Prostate gland (tissue), 2 donors: ENCODE measurements around the gene GALNS.

Source experiments
- CTCF ChIP-seq, 4 experiments: fragments of 200-600 bp in 2 of 4; fragments of 450-650 bp in 2 of 4; sonication (generic) in 2 of 4; IDR thresholded peaks; 1 replicate in 3 of 4; 2 replicates in 1 of 4; pipeline ENCODE4 v1.5.1; 2016 to 2019; ENCODE audit warnings: antibody characterized with exemption in 4 of 4, mild to moderate bottlenecking in 2 of 4, moderate library complexity in 2 of 4
- POLR2AphosphoS5 ChIP-seq: sonication (generic); formaldehyde crosslinking; IDR thresholded peaks from one replicate; pipeline ENCODE4 v1.6.1; 2017; ENCODE audit warnings: antibody characterized with exemption

- TF ChIP-seq CTCF (IDR thresholded peaks at IDR 0.05) (no peak), POLR2AphosphoS5 (no peak)
These were observed 8.6 kb upstream of the GALNS start for GRCh38 chr16:88865310-88865709.
